Chondrocyte (in vitro differentiated cells): ENCODE results near the gene FAF2. TPM values are rescaled to one million over a fixed set of nuclear protein-coding genes. Genes with fewer than 3 reads are reported as not detected.

Experiments
- DNase-seq: peaks from one replicate; pipeline ENCODE4 v3.0.0; 2021; ENCODE audit warnings: mixed read lengths, low spot score
- H3K27ac Mint-ChIP-seq: one replicate; pipeline ENCODE4 v1.8.0; 2021; ENCODE audit warnings: mild to moderate bottlenecking, moderate library complexity, mixed read lengths; ENCODE audit not compliant: unreplicated experiment
- H3K27me3 Mint-ChIP-seq: 2 replicates; pipeline ENCODE4 v1.8.0; 2021; ENCODE audit warnings: low read depth, mixed read lengths
- H3K36me3 Mint-ChIP-seq: 2 replicates; pipeline ENCODE4 v1.8.0; 2021; ENCODE audit warnings: low read depth, mixed read lengths
- H3K4me1 Mint-ChIP-seq: 2 replicates; pipeline ENCODE4 v1.8.0; 2021; ENCODE audit warnings: low read depth, mild to moderate bottlenecking, mixed read lengths
- H3K4me3 Mint-ChIP-seq: one replicate; pipeline ENCODE4 v1.8.0; 2021; ENCODE audit warnings: mild to moderate bottlenecking, moderate library complexity, mixed read lengths; ENCODE audit not compliant: unreplicated experiment
- H3K9me3 Mint-ChIP-seq: 2 replicates; pipeline ENCODE4 v1.8.0; 2021; ENCODE audit warnings: low read depth, mixed read lengths
- CTCF ChIP-seq: fragments of 200-600 bp; sonication (generic); IDR thresholded peaks from 2 replicates; pipeline ENCODE4 v1.5.0; 2021; ENCODE audit warnings: antibody characterized with exemption, mild to moderate bottlenecking, moderate library complexity
- long read RNA-seq: library from polyadenylated mRNA; stranded (forward); transcript quantifications from one replicate; pipeline ENCODE4 v2.0.0, GENCODE V29; 2021
- total RNA-seq: library from RNA; stranded (reverse); gene quantifications from 3 replicates; pipeline ENCODE4 v1.2.1, GENCODE V29; 2021

The FAF2 gene, protein sequence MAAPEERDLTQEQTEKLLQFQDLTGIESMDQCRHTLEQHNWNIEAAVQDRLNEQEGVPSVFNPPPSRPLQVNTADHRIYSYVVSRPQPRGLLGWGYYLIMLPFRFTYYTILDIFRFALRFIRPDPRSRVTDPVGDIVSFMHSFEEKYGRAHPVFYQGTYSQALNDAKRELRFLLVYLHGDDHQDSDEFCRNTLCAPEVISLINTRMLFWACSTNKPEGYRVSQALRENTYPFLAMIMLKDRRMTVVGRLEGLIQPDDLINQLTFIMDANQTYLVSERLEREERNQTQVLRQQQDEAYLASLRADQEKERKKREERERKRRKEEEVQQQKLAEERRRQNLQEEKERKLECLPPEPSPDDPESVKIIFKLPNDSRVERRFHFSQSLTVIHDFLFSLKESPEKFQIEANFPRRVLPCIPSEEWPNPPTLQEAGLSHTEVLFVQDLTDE
- total RNA-seq = 40.0 to 45.0 TPM (median 42.5 TPM) in 3 replicates
- long read RNA-seq, full-length matches to known transcripts = 77 of 100 reads
- long read RNA-seq, partial matches to known transcripts = 10 of 100 reads
- long read RNA-seq, other reads (novel, unspliced or antisense) = 13 of 100 reads

- peak within 1 kb of the TSS; percentile 95 for H3K4me3 Mint-ChIP-seq
- peak; percentile 97 for TF ChIP-seq CTCF
- H3K36me3 Mint-ChIP-seq = no peaks in the 10 kb centered on the region
- H3K27ac Mint-ChIP-seq = peak within 1 kb of the TSS; percentile 100
- peak; percentile 98 for DNase-seq
- H3K4me1 Mint-ChIP-seq = peaks cover 30% of the 10 kb centered on the region
- H3K9me3 Mint-ChIP-seq = no peaks in the 10 kb centered on the region
- no peaks in the 10 kb centered on the region for H3K27me3 Mint-ChIP-seq
These were observed at the start of gene FAF2 for GRCh38 chr5:176447978-176448608. Gene FAF2 (plus strand): TSS chr5:176448385. CDS start chr5:176448408, 23 bp downstream.

- Mint-ChIP-seq H3K27ac (no peak overlapping the region), H3K9me3 (no peaks in the 10 kb centered on the region), H3K27me3 (no peaks in the 10 kb centered on the region), H3K4me3 (no peak overlapping the region), H3K4me1 (peaks cover 20% of the 10 kb centered on the region), H3K36me3 (peaks cover 12% of the 10 kb centered on the region)
- no peak for TF ChIP-seq CTCF
- DNase-seq = no peak
These were observed 47.6 kb upstream of the FAF2 start for GRCh38 chr5:176400382-176401156.

DNA sequence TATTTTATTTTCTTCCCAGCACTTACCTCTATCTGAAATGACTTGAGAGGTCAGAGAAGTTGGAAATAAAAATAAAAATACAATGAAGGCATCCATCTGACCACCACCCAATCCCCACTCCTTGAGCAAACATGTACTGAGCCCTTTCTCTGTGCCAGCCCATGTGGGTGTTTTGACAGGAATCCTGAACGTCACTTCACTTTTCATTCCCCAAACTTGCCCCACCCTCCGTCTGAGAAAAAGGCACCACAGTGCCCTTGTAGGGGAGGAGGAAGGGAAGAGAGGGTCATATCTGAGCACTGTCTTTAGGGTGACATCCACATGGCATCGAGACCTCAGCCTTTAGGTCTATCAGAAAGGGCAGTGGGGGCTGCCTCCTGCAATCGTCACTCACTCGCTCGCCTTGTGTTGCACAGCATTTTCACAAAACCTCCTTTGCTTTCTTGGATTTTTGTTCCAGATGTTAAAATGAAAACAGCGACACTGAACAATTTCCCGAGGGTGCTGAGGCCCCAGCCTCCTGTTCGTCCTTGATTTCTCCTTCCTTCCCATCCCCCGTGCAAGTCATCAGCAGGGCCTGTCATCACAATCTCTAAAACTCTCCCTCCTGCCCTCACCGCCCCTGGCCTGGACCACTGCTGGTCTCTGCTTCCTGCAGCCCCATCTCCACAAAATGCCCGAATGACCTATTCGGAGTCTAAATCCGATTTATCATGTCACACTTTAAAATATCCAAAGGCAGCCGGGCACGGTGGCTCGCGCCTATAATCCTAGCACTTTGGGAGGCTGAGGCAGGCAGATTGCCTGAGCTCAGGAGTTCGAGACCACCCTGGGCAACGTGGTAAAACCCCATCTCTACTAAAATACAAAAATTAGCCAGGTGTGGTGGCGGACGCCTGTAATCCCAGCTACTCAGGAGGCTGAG is 46.6 kb upstream of the FAF2 start:
- Mint-ChIP-seq H3K4me1 (peaks cover 20% of the 10 kb centered on the region), H3K36me3 (peaks cover 17% of the 10 kb centered on the region), H3K4me3 (no peak overlapping the region), H3K9me3 (no peaks in the 10 kb centered on the region), H3K27ac (no peak overlapping the region), H3K27me3 (no peaks in the 10 kb centered on the region)
- no peak for DNase-seq
- TF ChIP-seq CTCF = no peak

GRCh38 chr5:176405656-176406435 is 42.3 kb upstream of the FAF2 start:
- H3K9me3 Mint-ChIP-seq = no peaks in the 10 kb centered on the region
- no peak for TF ChIP-seq CTCF
- H3K4me3 Mint-ChIP-seq = no peak overlapping the region
- H3K27me3 Mint-ChIP-seq = no peaks in the 10 kb centered on the region
- peaks cover 16% of the 10 kb centered on the region for H3K4me1 Mint-ChIP-seq
- DNase-seq = no peak
- H3K36me3 Mint-ChIP-seq = peaks cover 20% of the 10 kb centered on the region
- H3K27ac Mint-ChIP-seq = no peak overlapping the region
